ENCODE data around the gene POLD2. TPM values are rescaled to one million over a fixed set of nuclear protein-coding genes. Genes with fewer than 3 reads are reported as not detected.

The POLD2 gene
- polyA plus RNA-seq, 1 donor from 2014 or later, result 79.5 TPM

DNA sequence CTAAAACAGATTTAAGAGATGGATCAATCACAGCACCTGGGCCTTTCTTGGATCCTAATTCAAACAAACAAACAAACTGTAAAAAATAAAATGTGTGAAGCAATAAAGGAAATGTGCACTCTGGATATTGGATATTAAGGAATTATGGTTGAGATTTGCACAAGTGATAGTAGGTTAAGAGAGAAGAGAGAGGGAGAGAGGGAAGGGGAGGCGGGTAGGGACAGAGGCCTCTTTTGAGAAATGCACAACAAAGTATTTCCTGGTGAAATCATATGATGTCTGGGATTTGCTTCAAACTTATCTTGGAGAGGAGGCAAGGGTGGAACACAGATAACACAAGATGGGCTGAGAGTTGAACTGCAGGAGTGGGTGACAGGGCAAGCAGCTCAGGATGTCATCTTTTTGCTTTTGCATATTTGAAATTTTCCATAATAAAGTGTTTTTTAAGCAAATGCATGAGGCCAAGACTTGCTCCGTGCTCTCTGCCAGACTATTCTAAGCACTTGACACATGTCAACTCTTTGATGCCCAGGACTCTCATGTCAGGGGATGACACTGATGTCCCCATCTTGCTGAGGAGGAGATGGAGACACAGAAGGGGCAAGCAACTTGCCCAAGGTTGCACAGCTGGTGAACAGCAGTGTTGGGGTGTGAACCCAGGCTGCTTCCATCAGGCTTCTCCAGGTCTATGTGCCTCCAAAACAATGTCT is 28.3 kb downstream of the POLD2 start:
- no peak overlapping the region for H3K27ac ChIP-seq (ENCODE audit: low read length)
- no peaks in the 10 kb centered on the region for H3F3A ChIP-seq (ENCODE audit: insufficient read depth, low read length, poor library complexity, severe bottlenecking)
- H2AFZ ChIP-seq (ENCODE audit: low read depth, low read length), result no peak overlapping the region

DNA sequence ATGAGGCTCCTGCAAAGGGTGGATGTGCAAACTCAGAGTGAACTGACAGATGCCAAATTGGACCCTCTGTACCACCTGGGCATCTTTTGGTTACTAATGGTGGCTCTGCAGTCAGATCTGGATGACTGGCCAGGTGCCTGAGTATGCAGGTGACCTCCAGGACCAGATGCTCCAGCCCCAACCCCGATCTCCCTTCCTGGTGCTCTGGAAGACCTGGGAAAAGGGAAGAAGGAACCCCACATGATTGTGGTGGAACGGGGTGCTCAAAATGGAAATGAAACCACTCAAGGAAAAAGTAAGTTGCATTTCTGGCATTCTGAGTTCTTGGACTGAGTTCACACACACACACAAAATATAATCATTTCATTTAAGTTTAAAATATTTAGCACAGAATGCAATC is 29.0 kb downstream of the POLD2 start:
- no peaks in the 10 kb centered on the region for H4K20me1 ChIP-seq (ENCODE audit: insufficient read depth)
- H3K4me2 ChIP-seq (ENCODE audit: low read length), result no peak overlapping the region

More for the DNA sequence above, 28.3 kb downstream of the POLD2 start:
- Histone ChIP-seq H3K79me2 (replicated peaks; ENCODE audit: insufficient read depth, low read length) (no peaks in the 10 kb centered on the region), H3K36me3 (ENCODE audit: insufficient read depth, low read length) (no peaks in the 10 kb centered on the region), H3K9me2 (ENCODE audit: insufficient read depth, low read length) (no peaks in the 10 kb centered on the region), H3K27me3 (ENCODE audit: insufficient read depth, low read depth, low read length) (no peaks in the 10 kb centered on the region), H3K4me3 (ENCODE audit: low read length) (no peak overlapping the region), H3K9me3 (ENCODE audit: low read length) (no peaks in the 10 kb centered on the region), H4K20me1 (ENCODE audit: insufficient read depth) (no peaks in the 10 kb centered on the region), H3K9ac (ENCODE audit: low read length) (no peak overlapping the region), H3K4me2 (ENCODE audit: low read length) (no peak overlapping the region)
- TF ChIP-seq, protein P1, sequence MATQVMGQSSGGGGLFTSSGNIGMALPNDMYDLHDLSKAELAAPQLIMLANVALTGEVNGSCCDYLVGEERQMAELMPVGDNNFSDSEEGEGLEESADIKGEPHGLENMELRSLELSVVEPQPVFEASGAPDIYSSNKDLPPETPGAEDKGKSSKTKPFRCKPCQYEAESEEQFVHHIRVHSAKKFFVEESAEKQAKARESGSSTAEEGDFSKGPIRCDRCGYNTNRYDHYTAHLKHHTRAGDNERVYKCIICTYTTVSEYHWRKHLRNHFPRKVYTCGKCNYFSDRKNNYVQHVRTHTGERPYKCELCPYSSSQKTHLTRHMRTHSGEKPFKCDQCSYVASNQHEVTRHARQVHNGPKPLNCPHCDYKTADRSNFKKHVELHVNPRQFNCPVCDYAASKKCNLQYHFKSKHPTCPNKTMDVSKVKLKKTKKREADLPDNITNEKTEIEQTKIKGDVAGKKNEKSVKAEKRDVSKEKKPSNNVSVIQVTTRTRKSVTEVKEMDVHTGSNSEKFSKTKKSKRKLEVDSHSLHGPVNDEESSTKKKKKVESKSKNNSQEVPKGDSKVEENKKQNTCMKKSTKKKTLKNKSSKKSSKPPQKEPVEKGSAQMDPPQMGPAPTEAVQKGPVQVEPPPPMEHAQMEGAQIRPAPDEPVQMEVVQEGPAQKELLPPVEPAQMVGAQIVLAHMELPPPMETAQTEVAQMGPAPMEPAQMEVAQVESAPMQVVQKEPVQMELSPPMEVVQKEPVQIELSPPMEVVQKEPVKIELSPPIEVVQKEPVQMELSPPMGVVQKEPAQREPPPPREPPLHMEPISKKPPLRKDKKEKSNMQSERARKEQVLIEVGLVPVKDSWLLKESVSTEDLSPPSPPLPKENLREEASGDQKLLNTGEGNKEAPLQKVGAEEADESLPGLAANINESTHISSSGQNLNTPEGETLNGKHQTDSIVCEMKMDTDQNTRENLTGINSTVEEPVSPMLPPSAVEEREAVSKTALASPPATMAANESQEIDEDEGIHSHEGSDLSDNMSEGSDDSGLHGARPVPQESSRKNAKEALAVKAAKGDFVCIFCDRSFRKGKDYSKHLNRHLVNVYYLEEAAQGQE (IDR thresholded peaks at IDR 0.05; ENCODE audit: borderline replicate concordance), result no peak
- TF ChIP-seq POLR2AphosphoS5 (IDR thresholded peaks at IDR 0.05) (no peak), EZH2 (IDR thresholded peaks at IDR 0.05; ENCODE audit: borderline replicate concordance, insufficient read depth, low read length, poor library complexity, severe bottlenecking) (no peak), SMC3 (conservative IDR thresholded peaks at IDR 0.05; ENCODE audit: poor library complexity) (no peak), EP300 (conservative IDR thresholded peaks at IDR 0.05; ENCODE audit: poor library complexity, severe bottlenecking) (no peak), TAF1 (IDR thresholded peaks at IDR 0.05; ENCODE audit: low read depth) (no peak), RAD21 (conservative IDR thresholded peaks at IDR 0.05) (no peak), MXI1 (conservative IDR thresholded peaks at IDR 0.05; ENCODE audit: poor library complexity, severe bottlenecking) (no peak)
- TF ChIP-seq, protein P2, sequence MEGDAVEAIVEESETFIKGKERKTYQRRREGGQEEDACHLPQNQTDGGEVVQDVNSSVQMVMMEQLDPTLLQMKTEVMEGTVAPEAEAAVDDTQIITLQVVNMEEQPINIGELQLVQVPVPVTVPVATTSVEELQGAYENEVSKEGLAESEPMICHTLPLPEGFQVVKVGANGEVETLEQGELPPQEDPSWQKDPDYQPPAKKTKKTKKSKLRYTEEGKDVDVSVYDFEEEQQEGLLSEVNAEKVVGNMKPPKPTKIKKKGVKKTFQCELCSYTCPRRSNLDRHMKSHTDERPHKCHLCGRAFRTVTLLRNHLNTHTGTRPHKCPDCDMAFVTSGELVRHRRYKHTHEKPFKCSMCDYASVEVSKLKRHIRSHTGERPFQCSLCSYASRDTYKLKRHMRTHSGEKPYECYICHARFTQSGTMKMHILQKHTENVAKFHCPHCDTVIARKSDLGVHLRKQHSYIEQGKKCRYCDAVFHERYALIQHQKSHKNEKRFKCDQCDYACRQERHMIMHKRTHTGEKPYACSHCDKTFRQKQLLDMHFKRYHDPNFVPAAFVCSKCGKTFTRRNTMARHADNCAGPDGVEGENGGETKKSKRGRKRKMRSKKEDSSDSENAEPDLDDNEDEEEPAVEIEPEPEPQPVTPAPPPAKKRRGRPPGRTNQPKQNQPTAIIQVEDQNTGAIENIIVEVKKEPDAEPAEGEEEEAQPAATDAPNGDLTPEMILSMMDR (IDR thresholded peaks at IDR 0.05; ENCODE audit: poor library complexity, severe bottlenecking), result no peak

More for the DNA sequence above, 29.0 kb downstream of the POLD2 start:
- H3K9ac ChIP-seq (ENCODE audit: low read length), result no peak overlapping the region
- H3K9me2 ChIP-seq (ENCODE audit: insufficient read depth, low read length), result no peaks in the 10 kb centered on the region
- no peak overlapping the region for H2AFZ ChIP-seq (ENCODE audit: low read depth, low read length)
- no peaks in the 10 kb centered on the region for H3F3A ChIP-seq (ENCODE audit: insufficient read depth, low read length, poor library complexity, severe bottlenecking)
- TF ChIP-seq RAD21 (conservative IDR thresholded peaks at IDR 0.05) (no peak), POLR2AphosphoS5 (IDR thresholded peaks at IDR 0.05) (no peak), EP300 (conservative IDR thresholded peaks at IDR 0.05; ENCODE audit: poor library complexity, severe bottlenecking) (no peak), EZH2 (IDR thresholded peaks at IDR 0.05; ENCODE audit: borderline replicate concordance, insufficient read depth, low read length, poor library complexity, severe bottlenecking) (no peak), MXI1 (conservative IDR thresholded peaks at IDR 0.05; ENCODE audit: poor library complexity, severe bottlenecking) (no peak), TAF1 (IDR thresholded peaks at IDR 0.05; ENCODE audit: low read depth) (no peak), SMC3 (conservative IDR thresholded peaks at IDR 0.05; ENCODE audit: poor library complexity) (no peak)
- TF ChIP-seq, protein P1 (IDR thresholded peaks at IDR 0.05; ENCODE audit: borderline replicate concordance), result no peak
- TF ChIP-seq, protein P2 (IDR thresholded peaks at IDR 0.05; ENCODE audit: poor library complexity, severe bottlenecking), result no peak
- H3K36me3 ChIP-seq (ENCODE audit: insufficient read depth, low read length), result no peaks in the 10 kb centered on the region
- no peaks in the 10 kb centered on the region for H3K9me3 ChIP-seq (ENCODE audit: low read length)
- no peak overlapping the region for H3K27ac ChIP-seq (ENCODE audit: low read length)
- H3K79me2 ChIP-seq (replicated peaks; ENCODE audit: insufficient read depth, low read length), result no peaks in the 10 kb centered on the region
- no peaks in the 10 kb centered on the region for H3K27me3 ChIP-seq (ENCODE audit: insufficient read depth, low read depth, low read length)
- H3K4me3 ChIP-seq (ENCODE audit: low read length), result no peak overlapping the region
